ENCODE data around the gene KCNE1. TPM values are rescaled to one million over a fixed set of nuclear protein-coding genes. Genes with fewer than 3 reads are reported as not detected.
"Not testable (repeated sequence)": the region's sequence is repeated elsewhere in the genome, so short reads cannot be mapped to it uniquely, and the experiment has no call there.

The KCNE1 gene
- total RNA-seq, 3 donors from 2014 or later (not counting 1 experiment from before 2014, with no cell fraction given) = 0.52 to 3.3 (median 1.6) TPM

- H3K4me3 ChIP-seq (ENCODE audit: low read length); H3K9me3 Mint-ChIP-seq; H3K36me3 ChIP-seq (ENCODE audit: control insufficient read depth, insufficient read depth, low read length); H3K27ac ChIP-seq (ENCODE audit: low read length); H3K4me1 ChIP-seq (ENCODE audit: control insufficient read depth, insufficient read depth, low read length); H3K9me3 ChIP-seq (ENCODE audit: control insufficient read depth, insufficient read depth, low read length); H3K27ac Mint-ChIP-seq; ATAC-seq; H3K27me3 Mint-ChIP-seq (ENCODE audit: low read depth in 2 of 2); H3K4me3 Mint-ChIP-seq; H3K4me1 Mint-ChIP-seq; H3K36me3 Mint-ChIP-seq; intact Hi-C loops (cut with micrococcal nuclease); DNase-seq; H3K27me3 ChIP-seq (ENCODE audit: control insufficient read depth, insufficient read depth, low read length): not testable (repeated sequence)
- no CpG with 5 or more reads among the region's 2 CpGs for WGBS (ENCODE audit: insufficient coverage)
Observed at GRCh38 chr21:34406676-34407075, 105.3 kb downstream of the KCNE1 start.

DNA sequence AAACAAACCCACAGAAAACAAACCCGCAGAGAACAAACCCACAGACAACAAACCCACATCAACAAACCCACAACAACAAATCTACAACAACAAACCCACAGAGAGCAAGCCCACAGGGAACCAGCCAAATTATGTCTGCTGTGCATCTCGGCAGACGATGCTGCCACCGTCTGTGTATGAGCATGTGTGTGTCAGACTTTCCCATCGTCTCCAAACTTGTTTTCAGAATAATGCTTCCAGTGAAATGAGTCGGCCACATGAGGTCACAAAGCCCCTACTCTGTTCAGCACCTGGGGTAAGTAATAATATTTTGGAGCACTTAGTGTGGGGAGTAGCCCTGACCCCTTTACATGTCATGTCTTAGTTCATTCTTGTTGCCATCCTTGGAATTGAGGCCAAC lies 105.9 kb downstream of the KCNE1 start:
- H3K4me3 Mint-ChIP-seq; H3K9me3 ChIP-seq (ENCODE audit: control insufficient read depth, insufficient read depth, low read length); H3K4me1 ChIP-seq (ENCODE audit: control insufficient read depth, insufficient read depth, low read length); H3K27me3 ChIP-seq (ENCODE audit: control insufficient read depth, insufficient read depth, low read length); H3K27ac Mint-ChIP-seq; H3K36me3 Mint-ChIP-seq; H3K9me3 Mint-ChIP-seq; H3K36me3 ChIP-seq (ENCODE audit: control insufficient read depth, insufficient read depth, low read length); H3K4me3 ChIP-seq (ENCODE audit: low read length); intact Hi-C loops (cut with micrococcal nuclease); H3K4me1 Mint-ChIP-seq; H3K27ac ChIP-seq (ENCODE audit: low read length); DNase-seq; H3K27me3 Mint-ChIP-seq (ENCODE audit: low read depth in 2 of 2): not testable (repeated sequence)
- no CpG with 5 or more reads among the region's 6 CpGs for WGBS (ENCODE audit: insufficient coverage)
- peak in 2 of 3 donors; percentile 42 to 61 for ATAC-seq

DNA sequence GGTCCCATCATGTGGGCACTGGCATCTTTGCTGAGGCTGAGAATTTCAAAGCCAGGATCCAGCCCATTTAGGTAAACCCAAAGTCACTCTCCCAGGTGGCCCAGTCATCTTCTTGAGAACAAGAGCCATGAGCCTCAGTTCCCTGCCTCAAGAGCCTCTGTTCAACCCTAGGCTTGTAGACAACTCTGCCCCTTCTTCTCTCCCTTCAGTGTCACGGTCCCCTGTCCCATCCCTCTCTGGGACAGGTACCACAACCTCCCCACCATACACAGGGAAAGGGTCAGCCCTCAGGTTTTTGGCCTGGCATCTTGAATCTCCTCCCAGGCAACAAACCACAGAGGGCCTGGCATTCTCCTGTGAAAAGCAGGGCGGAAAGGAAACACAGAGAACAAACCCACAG lies 106.3 kb downstream of the KCNE1 start:
- H3K27ac Mint-ChIP-seq; DNase-seq; H3K4me1 Mint-ChIP-seq; H3K4me3 Mint-ChIP-seq; H3K27me3 Mint-ChIP-seq (ENCODE audit: low read depth in 2 of 2); H3K4me1 ChIP-seq (ENCODE audit: control insufficient read depth, insufficient read depth, low read length); H3K4me3 ChIP-seq (ENCODE audit: low read length); H3K9me3 Mint-ChIP-seq; intact Hi-C loops (cut with micrococcal nuclease); H3K36me3 Mint-ChIP-seq; H3K27me3 ChIP-seq (ENCODE audit: control insufficient read depth, insufficient read depth, low read length); H3K36me3 ChIP-seq (ENCODE audit: control insufficient read depth, insufficient read depth, low read length); H3K27ac ChIP-seq (ENCODE audit: low read length); H3K9me3 ChIP-seq (ENCODE audit: control insufficient read depth, insufficient read depth, low read length): not testable (repeated sequence)
- WGBS (ENCODE audit: insufficient coverage) = no CpG with 5 or more reads among the region's 2 CpGs
- peak in 1 of 3 donors; percentile 38 for ATAC-seq

GRCh38 chr21:34404742-34405141 lies 107.3 kb downstream of the KCNE1 start:
- H3K27me3 Mint-ChIP-seq (ENCODE audit: low read depth in 2 of 2); DNase-seq; H3K36me3 ChIP-seq (ENCODE audit: control insufficient read depth, insufficient read depth, low read length); H3K4me3 Mint-ChIP-seq; ATAC-seq; H3K9me3 Mint-ChIP-seq; H3K4me1 ChIP-seq (ENCODE audit: control insufficient read depth, insufficient read depth, low read length); H3K4me1 Mint-ChIP-seq; H3K9me3 ChIP-seq (ENCODE audit: control insufficient read depth, insufficient read depth, low read length); intact Hi-C loops (cut with micrococcal nuclease); H3K4me3 ChIP-seq (ENCODE audit: low read length); H3K27ac ChIP-seq (ENCODE audit: low read length); H3K27ac Mint-ChIP-seq; H3K36me3 Mint-ChIP-seq; H3K27me3 ChIP-seq (ENCODE audit: control insufficient read depth, insufficient read depth, low read length): not testable (repeated sequence)
- WGBS (ENCODE audit: insufficient coverage) = no CpG with 5 or more reads among the region's 5 CpGs

DNA sequence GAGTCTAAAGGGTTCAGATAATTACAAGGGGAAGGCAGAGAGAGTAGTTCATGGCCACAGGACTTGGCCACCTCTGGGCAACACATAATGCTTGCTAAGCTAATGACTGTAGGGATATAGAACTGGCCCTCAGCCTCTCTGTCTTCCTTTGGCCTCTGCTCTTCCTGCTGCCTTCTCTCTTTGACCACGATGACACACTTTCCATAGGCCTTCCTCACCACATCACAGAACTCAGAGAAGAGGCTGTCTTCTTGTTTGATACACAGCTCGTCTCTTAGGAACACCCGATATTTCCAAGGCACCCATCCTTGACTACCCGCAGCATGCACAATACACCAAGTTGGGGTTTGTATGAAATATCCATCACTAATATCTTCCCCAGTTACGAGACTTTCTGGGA lies 111.5 kb downstream of the KCNE1 start:
- WGBS (ENCODE audit: insufficient coverage) = no CpG with 5 or more reads among the region's 5 CpGs
- H3K4me3 ChIP-seq (ENCODE audit: low read length); DNase-seq; H3K27ac ChIP-seq (ENCODE audit: low read length); H3K9me3 ChIP-seq (ENCODE audit: control insufficient read depth, insufficient read depth, low read length); H3K27me3 ChIP-seq (ENCODE audit: control insufficient read depth, insufficient read depth, low read length); H3K27ac Mint-ChIP-seq; H3K4me1 Mint-ChIP-seq; H3K27me3 Mint-ChIP-seq (ENCODE audit: low read depth in 2 of 2); H3K36me3 ChIP-seq (ENCODE audit: control insufficient read depth, insufficient read depth, low read length); H3K9me3 Mint-ChIP-seq; H3K4me3 Mint-ChIP-seq; ATAC-seq; H3K4me1 ChIP-seq (ENCODE audit: control insufficient read depth, insufficient read depth, low read length); intact Hi-C loops (cut with micrococcal nuclease); H3K36me3 Mint-ChIP-seq: not testable (repeated sequence)

Other genes starting within 250 kb of the KCNE1 start
- gene KCNE2, start 148.2 kb downstream of the KCNE1 start, total RNA-seq = under 1 TPM in 1 of 3 donors, not detected in 2; 0.60 TPM
- gene SMIM11, start 136.7 kb downstream of the KCNE1 start, total RNA-seq = 10 to 100 TPM in 1 of 3 donors, 1 to 10 TPM in 2; 1.0 to 16.3 (median 1.5) TPM
- gene SMIM34, start 88.3 kb downstream of the KCNE1 start, total RNA-seq = not detected
- 1 to 10 TPM; 6.7 to 8.9 (median 8.2) TPM for gene RCAN1, start 102.9 kb upstream of the KCNE1 start, total RNA-seq
- not detected for gene CLIC6, start 156.8 kb upstream of the KCNE1 start, total RNA-seq

All from natural killer cell (primary cell).